ENCODE measurements around the gene DAAM2.

DAAM2 gene

GRCh38 chr6:39819676-39820075, 27.5 kb downstream of the DAAM2 start:
- no peaks in the 10 kb centered on the region for H3K9me3 ChIP-seq (ENCODE audit: insufficient read depth, low read depth, low read length)
- H3K9ac ChIP-seq (ENCODE audit: low read depth, low read length) = no peak overlapping the region
- WGBS = 93% methylated on average over 8 of the region's 8 CpGs
- H3K27me3 ChIP-seq (ENCODE audit: insufficient read depth, low read length) = no peaks in the 10 kb centered on the region
- no peak overlapping the region for H3K4me3 ChIP-seq (ENCODE audit: low read length)
- no peaks in the 10 kb centered on the region for H3K36me3 ChIP-seq (ENCODE audit: insufficient read depth, low read length)
- H3K4me1 ChIP-seq (ENCODE audit: insufficient read depth, low read length) = peaks cover 4% of the 10 kb centered on the region; the same call in 1 of the 2 replicates
- no peak overlapping the region for H3K27ac ChIP-seq (ENCODE audit: low read depth, low read length)

GRCh38 chr6:39820553-39820952, 28.4 kb downstream of the DAAM2 start:
- no peak overlapping the region for H3K27ac ChIP-seq (ENCODE audit: low read depth, low read length)
- no peaks in the 10 kb centered on the region for H3K9me3 ChIP-seq (ENCODE audit: insufficient read depth, low read depth, low read length)
- H3K4me1 ChIP-seq (ENCODE audit: insufficient read depth, low read length) = peaks cover 4% of the 10 kb centered on the region; the same call in 1 of the 2 replicates
- H3K27me3 ChIP-seq (ENCODE audit: insufficient read depth, low read length) = no peaks in the 10 kb centered on the region
- H3K4me3 ChIP-seq (ENCODE audit: low read length) = no peak overlapping the region
- no peak overlapping the region for H3K9ac ChIP-seq (ENCODE audit: low read depth, low read length)
- H3K36me3 ChIP-seq (ENCODE audit: insufficient read depth, low read length) = no peaks in the 10 kb centered on the region

GRCh38 chr6:39821046-39821740, 29.0 kb downstream of the DAAM2 start:
- Histone ChIP-seq H3K27me3 (ENCODE audit: insufficient read depth, low read length) (no peaks in the 10 kb centered on the region), H3K4me1 (ENCODE audit: insufficient read depth, low read length) (peaks cover 4% of the 10 kb centered on the region; the same call in 1 of the 2 replicates), H3K36me3 (ENCODE audit: insufficient read depth, low read length) (no peaks in the 10 kb centered on the region), H3K9me3 (ENCODE audit: insufficient read depth, low read depth, low read length) (no peaks in the 10 kb centered on the region), H3K27ac (ENCODE audit: low read depth, low read length) (no peak overlapping the region), H3K9ac (ENCODE audit: low read depth, low read length) (no peak overlapping the region), H3K4me3 (ENCODE audit: low read length) (no peak overlapping the region)
- WGBS = 81% methylated on average over 5 of the region's 5 CpGs

- Histone ChIP-seq H3K9ac (ENCODE audit: low read depth, low read length) (no peak overlapping the region), H3K4me1 (ENCODE audit: insufficient read depth, low read length) (peaks cover 4% of the 10 kb centered on the region; the same call in 1 of the 2 replicates), H3K27ac (ENCODE audit: low read depth, low read length) (no peak overlapping the region), H3K4me3 (ENCODE audit: low read length) (no peak overlapping the region), H3K27me3 (ENCODE audit: insufficient read depth, low read length) (no peaks in the 10 kb centered on the region), H3K9me3 (ENCODE audit: insufficient read depth, low read depth, low read length) (no peaks in the 10 kb centered on the region), H3K36me3 (ENCODE audit: insufficient read depth, low read length) (no peaks in the 10 kb centered on the region)
- 54% methylated on average over 7 of the region's 7 CpGs for WGBS
These were observed 29.8 kb downstream of the DAAM2 start for GRCh38 chr6:39821742-39822532.

- H3K9me3 ChIP-seq (ENCODE audit: insufficient read depth, low read depth, low read length) = no peaks in the 10 kb centered on the region
- WGBS = 92% methylated on average over 8 of the region's 8 CpGs
- no peaks in the 10 kb centered on the region for H3K27me3 ChIP-seq (ENCODE audit: insufficient read depth, low read length)
- peaks cover 4% of the 10 kb centered on the region; the same call in 1 of the 2 replicates for H3K4me1 ChIP-seq (ENCODE audit: insufficient read depth, low read length)
- no peak overlapping the region for H3K4me3 ChIP-seq (ENCODE audit: low read length)
- no peak overlapping the region for H3K9ac ChIP-seq (ENCODE audit: low read depth, low read length)
- H3K27ac ChIP-seq (ENCODE audit: low read depth, low read length) = no peak overlapping the region
- no peaks in the 10 kb centered on the region for H3K36me3 ChIP-seq (ENCODE audit: insufficient read depth, low read length)
These were observed 31.0 kb downstream of the DAAM2 start for GRCh38 chr6:39822846-39823815.

GRCh38 chr6:39824030-39824926, 32.1 kb downstream of the DAAM2 start:
- WGBS = 74% methylated on average over 9 of the region's 9 CpGs
- Histone ChIP-seq H3K4me1 (ENCODE audit: insufficient read depth, low read length) (peaks cover 4% of the 10 kb centered on the region; the same call in 1 of the 2 replicates), H3K36me3 (ENCODE audit: insufficient read depth, low read length) (no peaks in the 10 kb centered on the region), H3K27me3 (ENCODE audit: insufficient read depth, low read length) (no peaks in the 10 kb centered on the region), H3K27ac (ENCODE audit: low read depth, low read length) (no peak overlapping the region), H3K9ac (ENCODE audit: low read depth, low read length) (no peak overlapping the region), H3K9me3 (ENCODE audit: insufficient read depth, low read depth, low read length) (no peaks in the 10 kb centered on the region), H3K4me3 (ENCODE audit: low read length) (no peak overlapping the region)

- no peak overlapping the region for H3K4me3 ChIP-seq (ENCODE audit: low read length)
- no peak overlapping the region for H3K27ac ChIP-seq (ENCODE audit: low read depth, low read length)
- H3K36me3 ChIP-seq (ENCODE audit: insufficient read depth, low read length) = no peaks in the 10 kb centered on the region
- H3K9ac ChIP-seq (ENCODE audit: low read depth, low read length) = no peak overlapping the region
- 93% methylated on average over 2 of the region's 2 CpGs for WGBS
- no peaks in the 10 kb centered on the region for H3K27me3 ChIP-seq (ENCODE audit: insufficient read depth, low read length)
- no peaks in the 10 kb centered on the region for H3K4me1 ChIP-seq (ENCODE audit: insufficient read depth, low read length)
- H3K9me3 ChIP-seq (ENCODE audit: insufficient read depth, low read depth, low read length) = no peaks in the 10 kb centered on the region
These were observed 37.2 kb downstream of the DAAM2 start for GRCh38 chr6:39829331-39829730.

- no peaks in the 10 kb centered on the region for H3K4me1 ChIP-seq (ENCODE audit: insufficient read depth, low read length)
- H3K27ac ChIP-seq (ENCODE audit: low read depth, low read length) = no peak overlapping the region
- H3K27me3 ChIP-seq (ENCODE audit: insufficient read depth, low read length) = no peaks in the 10 kb centered on the region
- H3K9ac ChIP-seq (ENCODE audit: low read depth, low read length) = no peak overlapping the region
- WGBS = 88% methylated on average over 7 of the region's 7 CpGs
- H3K4me3 ChIP-seq (ENCODE audit: low read length) = no peak overlapping the region
- no peaks in the 10 kb centered on the region for H3K36me3 ChIP-seq (ENCODE audit: insufficient read depth, low read length)
- H3K9me3 ChIP-seq (ENCODE audit: insufficient read depth, low read depth, low read length) = no peaks in the 10 kb centered on the region
These were observed 38.3 kb downstream of the DAAM2 start for GRCh38 chr6:39830444-39830843.

- Histone ChIP-seq H3K27me3 (ENCODE audit: insufficient read depth, low read length) (no peaks in the 10 kb centered on the region), H3K4me1 (ENCODE audit: insufficient read depth, low read length) (no peaks in the 10 kb centered on the region), H3K9me3 (ENCODE audit: insufficient read depth, low read depth, low read length) (no peaks in the 10 kb centered on the region), H3K9ac (ENCODE audit: low read depth, low read length) (no peak overlapping the region), H3K4me3 (ENCODE audit: low read length) (no peak overlapping the region), H3K36me3 (ENCODE audit: insufficient read depth, low read length) (no peaks in the 10 kb centered on the region), H3K27ac (ENCODE audit: low read depth, low read length) (no peak overlapping the region)
- 96% methylated on average over 6 of the region's 6 CpGs for WGBS
These were observed 39.5 kb downstream of the DAAM2 start for GRCh38 chr6:39831701-39832100.

GRCh38 chr6:39834278-39834677, 42.1 kb downstream of the DAAM2 start:
- no peak overlapping the region for H3K4me3 ChIP-seq (ENCODE audit: low read length)
- WGBS = 93% methylated on average over 4 of the region's 4 CpGs
- H3K36me3 ChIP-seq (ENCODE audit: insufficient read depth, low read length) = no peaks in the 10 kb centered on the region
- H3K9me3 ChIP-seq (ENCODE audit: insufficient read depth, low read depth, low read length) = no peaks in the 10 kb centered on the region
- H3K27me3 ChIP-seq (ENCODE audit: insufficient read depth, low read length) = no peaks in the 10 kb centered on the region
- no peaks in the 10 kb centered on the region; the same call in 1 of the 2 replicates for H3K4me1 ChIP-seq (ENCODE audit: insufficient read depth, low read length)
- no peak overlapping the region for H3K27ac ChIP-seq (ENCODE audit: low read depth, low read length)
- H3K9ac ChIP-seq (ENCODE audit: low read depth, low read length) = no peak overlapping the region
